ENCODE measurements around the gene CAB39.

DNA sequence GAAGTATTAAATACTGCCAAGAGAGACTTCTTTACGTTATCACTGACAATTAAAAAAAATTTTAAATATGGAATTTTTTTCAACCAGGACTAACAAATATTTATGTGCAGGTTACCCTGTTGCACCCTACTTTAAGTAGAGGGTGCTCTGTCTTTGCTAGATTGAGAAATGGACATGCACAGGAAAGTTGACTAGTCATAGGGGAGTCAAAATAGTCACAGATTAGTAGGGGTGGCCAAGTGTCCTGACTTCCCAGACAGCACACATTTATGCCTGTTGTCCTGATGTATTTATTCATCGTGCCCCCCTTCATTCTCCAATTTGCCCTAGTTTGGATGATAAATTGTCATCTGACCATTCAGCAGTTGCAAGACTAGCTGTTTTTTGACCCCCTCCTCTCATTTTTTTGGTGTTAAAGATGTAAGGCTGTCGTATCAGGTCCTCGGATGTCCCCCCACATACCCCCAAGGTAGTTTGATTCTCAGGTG, 20.3 kb downstream of the CAB39 start:
- no peak for TF ChIP-seq MYC (IDR thresholded peaks at IDR 0.05; ENCODE audit: low read depth, low read length)
- no peak for TF ChIP-seq MAX (IDR thresholded peaks at IDR 0.05; ENCODE audit: insufficient read depth, insufficient read length)
- no peak for TF ChIP-seq POLR2A (IDR thresholded peaks at IDR 0.05; ENCODE audit: low read depth, low read length)
- no peak for TF ChIP-seq CTCF (IDR thresholded peaks at IDR 0.05; ENCODE audit: extremely low read depth in 1 of 2, insufficient read depth in 1 of 2, low read depth in 1 of 2, low read length in 2 of 2)
- TF ChIP-seq JUN (IDR thresholded peaks at IDR 0.05; ENCODE audit: borderline replicate concordance, insufficient read depth, insufficient read length, low read depth): no peak
- no peak for TF ChIP-seq POLR2AphosphoS5 (IDR thresholded peaks at IDR 0.05; ENCODE audit: insufficient read depth, low read depth, low read length)
- TF ChIP-seq GATA2 (IDR thresholded peaks at IDR 0.05; ENCODE audit: insufficient read depth, insufficient read length, low read depth, low read length): no peak

Measured in endothelial cell of umbilical vein (primary cell).